GM23248 (cell line): ENCODE measurements around the gene DAPK1. TPM values are rescaled to one million over a fixed set of nuclear protein-coding genes. Genes with fewer than 3 reads are reported as not detected.
"Not testable (repeated sequence)": the region's sequence is repeated elsewhere in the genome, so short reads cannot be mapped to it uniquely, and the experiment has no call there.

Source experiments
- DNase-seq: peaks from one replicate; pipeline ENCODE4 v3.0.0-alpha.2; 2015
- H2AFZ ChIP-seq: fragments of 200-600 bp; sonication (generic); 2 replicates; pipeline ENCODE4 v1.6.1; 2016; ENCODE audit warnings: antibody characterized with exemption
- H3F3A ChIP-seq: fragments of 200-600 bp; sonication (generic); 2 replicates; pipeline ENCODE4 v1.6.1; 2016; ENCODE audit warnings: mild to moderate bottlenecking, antibody characterized with exemption, mixed run types; ENCODE audit not compliant: insufficient read depth
- H3K27ac ChIP-seq: fragments of 200-600 bp; sonication (generic); 2 replicates; pipeline ENCODE4 v1.5.1; 2016; ENCODE audit warnings: mild to moderate bottlenecking
- H3K27me3 ChIP-seq: fragments of 200-600 bp; sonication (generic); replicated peaks from 2 replicates; pipeline ENCODE4 v1.6.1; 2016; ENCODE audit warnings: mild to moderate bottlenecking; ENCODE audit not compliant: insufficient read depth
- H3K36me3 ChIP-seq: fragments of 200-600 bp; sonication (generic); 2 replicates; pipeline ENCODE4 v1.6.1; 2016; ENCODE audit warnings: low read depth, mild to moderate bottlenecking
- H3K4me1 ChIP-seq: fragments of 200-600 bp; sonication (generic); 2 replicates; pipeline ENCODE4 v1.6.1; 2016; ENCODE audit warnings: mild to moderate bottlenecking; ENCODE audit not compliant: insufficient read depth
- H3K4me2 ChIP-seq: fragments of 200-600 bp; sonication (generic); one replicate; pipeline ENCODE4 v1.6.1; 2016; ENCODE audit warnings: mild to moderate bottlenecking; ENCODE audit not compliant: unreplicated experiment
- H3K4me3 ChIP-seq: fragments of 200-600 bp; sonication (generic); 2 replicates; pipeline ENCODE4 v1.5.1; 2016; ENCODE audit warnings: mild to moderate bottlenecking
- H3K79me2 ChIP-seq: fragments of 200-600 bp; sonication (generic); 2 replicates; pipeline ENCODE4 v1.6.1; 2016; ENCODE audit warnings: mild to moderate bottlenecking; ENCODE audit not compliant: insufficient read depth
- H3K9ac ChIP-seq: fragments of 200-600 bp; sonication (generic); 2 replicates; pipeline ENCODE4 v1.6.1; 2016; ENCODE audit warnings: mild to moderate bottlenecking
- H3K9me2 ChIP-seq: fragments of 200-600 bp; sonication (generic); 2 replicates; pipeline ENCODE4 v1.6.1; 2016; ENCODE audit warnings: mixed run types, mild to moderate bottlenecking, moderate library complexity; ENCODE audit not compliant: insufficient read depth
- H3K9me3 ChIP-seq: fragments of 200-600 bp; sonication (generic); one replicate; pipeline ENCODE4 v1.6.1; 2017; ENCODE audit warnings: low read depth
- H4K20me1 ChIP-seq: fragments of 200-600 bp; sonication (generic); 2 replicates; pipeline ENCODE4 v1.6.0; 2016; ENCODE audit not compliant: insufficient read depth
- EZH2 ChIP-seq: fragments of 200-600 bp; sonication (generic); IDR thresholded peaks from 2 replicates; pipeline ENCODE4 v1.6.1; 2018; ENCODE audit warnings: antibody characterized with exemption, mild to moderate bottlenecking; ENCODE audit not compliant: insufficient read depth, poor library complexity, severe bottlenecking
- EZH2phosphoT487 ChIP-seq: fragments of 200-600 bp; sonication (generic); IDR thresholded peaks from 2 replicates; pipeline ENCODE4 v1.6.1; 2018; ENCODE audit warnings: antibody characterized with exemption, moderate library complexity, mild to moderate bottlenecking, low read depth; ENCODE audit not compliant: insufficient read depth
- WGBS, 2 experiments: methylation state at CpG; one replicate each; pipeline ENCODE4 v1.1.6; 2015 to 2017; ENCODE audit warnings: low lambda C conversion rate in 2 of 2, low coverage in 1 of 2; ENCODE audit errors: missing lambda C conversion rate in 2 of 2; 5-methylcytosine and 5-hydroxymethylcytosine counted together
- in situ Hi-C: fragments of 300-500 bp; cut with MboI; formaldehyde crosslinking; loops from 2 replicates; pipeline ENCODE4 v1.15.0; 2020
- polyA plus RNA-seq: library from polyadenylated mRNA; unstranded; fragments of >200 nt; fragmentation: Nextera tagmentation; extraction: Ambion mirVana; gene quantifications from 2 replicates; pipeline ENCODE4 v1.2.1, GENCODE V29; 2016
- total RNA-seq: library from RNA; depleted of rRNA; stranded (reverse); fragments of >200 nt; shearing (Covaris generic); gene quantifications from 2 replicates; pipeline ENCODE4 v1.2.3, GENCODE V29; 2014

Gene DAPK1
- total and polyA plus RNA-seq, 2 experiments from 2014 or later, result 1.6 to 1.9 TPM

GRCh38 chr9:87547671-87548081 lies 50.0 kb downstream of the DAPK1 start:
- Histone ChIP-seq H3K36me3 (no peaks in the 10 kb centered on the region), H3K4me2 (no peak overlapping the region), H3F3A (no peaks in the 10 kb centered on the region), H3K9ac (no peak overlapping the region), H4K20me1 (no peaks in the 10 kb centered on the region), H3K27me3 (no peaks in the 10 kb centered on the region), H3K4me3 (no peak overlapping the region), H2AFZ (no peak overlapping the region), H3K4me1 (peaks cover 10% of the 10 kb centered on the region; the same call in 1 of the 2 replicates), H3K9me3 (no peaks in the 10 kb centered on the region), H3K9me2 (no peaks in the 10 kb centered on the region), H3K27ac (no peak overlapping the region), H3K79me2 (no peaks in the 10 kb centered on the region)
- 85 to 88% methylated on average over 6 of the region's 6 CpGs for WGBS, 2 experiments
- no peak for TF ChIP-seq EZH2phosphoT487
- TF ChIP-seq EZH2, result no peak
- DNase-seq, result no peak
- in situ Hi-C loops, result no loop called here

GRCh38 chr9:87548159-87548558 lies 50.5 kb downstream of the DAPK1 start:
- Histone ChIP-seq H3K9me2 (no peaks in the 10 kb centered on the region), H3K9ac (no peak overlapping the region), H3K36me3 (no peaks in the 10 kb centered on the region), H3K4me2 (no peak overlapping the region), H3F3A (no peaks in the 10 kb centered on the region), H3K27me3 (no peaks in the 10 kb centered on the region), H3K27ac (no peak overlapping the region), H3K79me2 (no peaks in the 10 kb centered on the region), H4K20me1 (no peaks in the 10 kb centered on the region), H2AFZ (no peak overlapping the region), H3K4me1 (peaks cover 6% of the 10 kb centered on the region; the same call in 1 of the 2 replicates), H3K4me3 (no peak overlapping the region), H3K9me3 (no peaks in the 10 kb centered on the region)
- WGBS, 2 experiments, result 53 to 56% methylated on average over 3 of the region's 3 CpGs
- DNase-seq, result no peak
- no peak for TF ChIP-seq EZH2
- no peak for TF ChIP-seq EZH2phosphoT487
- in situ Hi-C loops, result no loop called here

- 54 to 57% methylated on average over 2 of the region's 2 CpGs for WGBS, 2 experiments
- H2AFZ ChIP-seq, H3F3A ChIP-seq, H3K4me3 ChIP-seq, H4K20me1 ChIP-seq, DNase-seq, H3K79me2 ChIP-seq, H3K9me2 ChIP-seq, H3K36me3 ChIP-seq, H3K9me3 ChIP-seq, H3K27me3 ChIP-seq, H3K4me2 ChIP-seq, H3K9ac ChIP-seq, in situ Hi-C loops, H3K4me1 ChIP-seq, H3K27ac ChIP-seq: not testable (repeated sequence)
Observed at GRCh38 chr9:87549088-87549487, 51.4 kb downstream of the DAPK1 start.

- Histone ChIP-seq H3K4me3 (no peak overlapping the region), H3K4me2 (no peak overlapping the region), H3K9me2 (no peaks in the 10 kb centered on the region), H3K4me1 (no peaks in the 10 kb centered on the region), H3K9ac (no peak overlapping the region), H3K9me3 (no peaks in the 10 kb centered on the region), H3F3A (no peaks in the 10 kb centered on the region), H4K20me1 (no peaks in the 10 kb centered on the region), H3K27ac (no peak overlapping the region), H3K27me3 (no peaks in the 10 kb centered on the region), H3K79me2 (no peaks in the 10 kb centered on the region), H3K36me3 (no peaks in the 10 kb centered on the region), H2AFZ (no peak overlapping the region)
- no peak for DNase-seq
- TF ChIP-seq EZH2phosphoT487 (no peak), EZH2 (no peak)
- in situ Hi-C loops, result no loop called here
- WGBS, 2 experiments, result 76% methylated on average over 7 of the region's 7 CpGs
Observed at GRCh38 chr9:87549791-87550190, 52.1 kb downstream of the DAPK1 start.

- Histone ChIP-seq H4K20me1 (no peaks in the 10 kb centered on the region), H3K9ac (no peak overlapping the region), H3K4me1 (no peaks in the 10 kb centered on the region), H2AFZ (no peak overlapping the region), H3K36me3 (no peaks in the 10 kb centered on the region), H3K9me2 (no peaks in the 10 kb centered on the region), H3K27ac (no peak overlapping the region), H3K79me2 (no peaks in the 10 kb centered on the region), H3F3A (no peaks in the 10 kb centered on the region), H3K4me2 (no peak overlapping the region), H3K9me3 (no peaks in the 10 kb centered on the region), H3K27me3 (no peaks in the 10 kb centered on the region), H3K4me3 (no peak overlapping the region)
- TF ChIP-seq EZH2phosphoT487 (no peak), EZH2 (no peak)
- in situ Hi-C loops, result no loop called here
- 67 to 73% methylated on average over 5 of the region's 5 CpGs for WGBS, 2 experiments
- no peak for DNase-seq
Observed at GRCh38 chr9:87550253-87550954, 52.7 kb downstream of the DAPK1 start.
